ENCODE results near the gene NAT9.

- TF ChIP-seq POLR2A (IDR thresholded peaks at IDR 0.05; ENCODE audit: low read length) (no peak), GATA1 (IDR thresholded peaks at IDR 0.05; ENCODE audit: low read depth, low read length) (no peak)
Observed at GRCh38 chr17:74805591-74805991, 29.4 kb upstream of the NAT9 start.
